ENCODE data around the gene PEX14.

PEX14 gene

DNA sequence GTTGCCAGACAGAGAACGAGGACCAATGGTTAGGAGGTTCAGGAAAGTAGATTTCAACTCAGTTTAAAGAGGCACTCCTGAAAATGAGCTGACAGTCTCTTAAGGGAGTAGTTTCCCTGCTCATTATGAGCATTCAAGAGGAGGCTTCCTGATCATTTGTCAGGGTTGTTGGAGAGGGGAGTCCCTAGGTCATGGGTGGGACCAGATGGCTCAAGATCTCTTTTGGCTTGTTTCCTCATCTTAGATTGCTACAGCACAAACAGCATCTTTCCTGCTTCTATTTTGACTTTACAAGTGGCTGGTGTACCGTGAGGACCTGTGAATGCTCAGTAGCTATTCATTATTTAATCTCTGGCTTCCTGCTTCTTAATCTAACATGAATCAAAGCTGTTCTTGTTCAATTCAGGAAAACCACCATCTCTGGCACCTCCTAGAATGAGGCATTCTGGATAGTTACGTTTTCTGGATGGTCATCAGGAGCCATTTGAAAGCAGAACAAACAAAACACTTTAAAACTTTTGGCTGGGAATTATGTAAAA lies 47.6 kb downstream of the PEX14 start:
- Mint-ChIP-seq H3K27me3 (no peaks in the 10 kb centered on the region), H3K27ac (no peak overlapping the region), H3K9me3 (no peaks in the 10 kb centered on the region), H3K4me3 (no peak overlapping the region), H3K4me1 (peaks cover 38% of the 10 kb centered on the region), H3K36me3 (peaks cover 23% of the 10 kb centered on the region)
- no peak for DNase-seq
- CTCF ChIA-PET, result interaction anchor here (1.4 to 1.9 kb wide), 2 partner anchors 15 to 27 kb away, joined by 4 to 9 read pairs; no protein-coding TSS in a partner anchor

DNA sequence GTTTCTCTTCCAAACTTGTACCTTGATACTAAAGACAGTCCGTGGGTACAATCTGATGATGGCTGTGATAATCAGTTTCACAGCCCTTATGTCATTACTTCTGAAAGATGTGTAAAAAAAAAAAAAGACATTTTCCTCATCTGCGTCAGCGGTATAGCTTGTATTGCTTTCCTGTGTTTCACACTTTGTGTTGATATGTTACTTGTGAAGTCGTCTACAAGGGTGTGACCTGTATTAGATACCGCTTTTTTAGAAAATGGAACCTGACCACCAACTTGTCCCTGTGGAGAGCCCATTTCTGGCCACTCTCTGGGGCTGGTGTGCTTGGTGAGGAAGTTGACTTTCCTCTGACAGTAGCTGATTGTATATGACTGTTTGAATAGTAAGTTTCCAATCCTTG lies 50.5 kb downstream of the PEX14 start:
- DNase-seq, result no peak
- Mint-ChIP-seq H3K4me1 (peaks cover 32% of the 10 kb centered on the region), H3K27me3 (no peaks in the 10 kb centered on the region), H3K27ac (no peak overlapping the region), H3K9me3 (no peaks in the 10 kb centered on the region), H3K36me3 (peaks cover 17% of the 10 kb centered on the region), H3K4me3 (no peak overlapping the region)
- CTCF ChIA-PET, result interaction anchor here (1.3 to 2.2 kb wide), 2 partner anchors 11 to 18 kb away, joined by 3 to 8 read pairs; no protein-coding TSS in a partner anchor

DNA sequence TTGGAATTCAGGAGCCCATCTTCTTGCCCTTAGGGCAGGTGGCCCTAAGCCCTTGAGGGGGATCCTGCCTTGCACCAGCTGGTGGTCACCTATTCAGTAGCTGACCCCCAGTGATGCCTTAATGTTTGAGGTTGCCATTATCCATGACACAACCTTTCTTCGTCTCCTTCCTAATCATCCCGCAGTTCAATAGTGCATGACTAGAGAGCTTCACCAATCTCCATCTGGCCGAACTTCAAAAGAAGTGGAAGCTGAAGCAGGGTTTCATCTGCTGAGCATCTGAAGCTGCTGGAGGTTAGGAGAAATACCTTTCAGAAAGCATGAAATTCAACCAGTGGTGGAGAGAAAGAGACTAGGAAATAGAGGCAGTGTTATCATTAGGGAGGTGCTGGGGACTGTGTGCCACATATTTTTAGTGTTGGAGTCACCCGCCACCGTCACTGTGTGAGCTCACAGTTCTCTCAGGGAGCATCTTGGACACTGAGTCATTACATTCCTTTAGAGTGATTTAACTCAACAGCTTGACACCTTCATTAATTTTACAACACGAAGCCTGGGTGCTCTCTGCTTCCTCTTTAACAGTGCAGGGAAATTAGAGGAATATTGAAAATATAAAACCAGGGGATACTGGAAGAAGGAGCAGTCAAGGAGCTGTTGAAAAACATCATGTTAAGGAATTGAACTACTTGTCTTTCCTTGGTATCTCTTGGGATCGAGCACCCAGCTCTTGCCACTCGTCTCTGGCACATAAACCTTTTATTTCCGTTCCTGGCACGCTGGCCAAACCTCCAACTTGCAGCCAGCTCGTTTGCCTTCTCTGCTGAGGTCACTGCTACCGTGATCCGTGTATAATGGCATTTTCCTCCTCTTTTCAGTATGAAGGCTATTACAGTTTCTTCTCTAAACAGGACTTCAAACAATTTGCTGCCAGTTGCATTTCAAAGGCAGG lies 53.6 kb downstream of the PEX14 start:
- Mint-ChIP-seq H3K9me3 (no peaks in the 10 kb centered on the region), H3K4me1 (peaks cover 3% of the 10 kb centered on the region), H3K36me3 (peaks cover 4% of the 10 kb centered on the region), H3K27ac (no peak overlapping the region), H3K27me3 (no peaks in the 10 kb centered on the region), H3K4me3 (no peak overlapping the region)
- CTCF ChIA-PET, result no interaction called here
- DNase-seq, result no peak

DNA sequence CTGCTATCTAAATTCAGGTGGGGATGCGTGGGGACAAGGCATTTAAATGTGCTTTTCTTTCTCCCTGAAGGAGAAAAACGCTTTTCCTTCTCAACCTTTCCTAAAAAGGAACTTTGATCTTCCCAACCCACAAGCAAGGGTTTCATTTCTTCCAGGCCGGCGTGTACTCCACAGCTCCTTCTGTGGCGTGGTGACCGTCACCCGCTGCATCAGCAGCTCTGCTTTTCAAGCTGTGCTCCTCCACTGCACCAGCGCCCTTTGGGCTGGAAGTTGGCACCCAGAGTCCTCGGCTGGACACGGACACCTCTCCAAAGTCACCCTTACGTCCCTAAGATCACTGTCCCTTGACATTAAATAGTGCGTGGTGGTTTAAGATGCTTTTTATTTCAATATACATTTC lies 54.3 kb downstream of the PEX14 start:
- no peak for DNase-seq
- no peaks in the 10 kb centered on the region for H3K9me3 Mint-ChIP-seq
- H3K27me3 Mint-ChIP-seq, result no peaks in the 10 kb centered on the region
- peaks cover 1% of the 10 kb centered on the region for H3K36me3 Mint-ChIP-seq
- no peak overlapping the region for H3K4me3 Mint-ChIP-seq
- CTCF ChIA-PET, result no interaction called here
- H3K27ac Mint-ChIP-seq, result no peak overlapping the region
- H3K4me1 Mint-ChIP-seq, result peaks cover 3% of the 10 kb centered on the region

DNA sequence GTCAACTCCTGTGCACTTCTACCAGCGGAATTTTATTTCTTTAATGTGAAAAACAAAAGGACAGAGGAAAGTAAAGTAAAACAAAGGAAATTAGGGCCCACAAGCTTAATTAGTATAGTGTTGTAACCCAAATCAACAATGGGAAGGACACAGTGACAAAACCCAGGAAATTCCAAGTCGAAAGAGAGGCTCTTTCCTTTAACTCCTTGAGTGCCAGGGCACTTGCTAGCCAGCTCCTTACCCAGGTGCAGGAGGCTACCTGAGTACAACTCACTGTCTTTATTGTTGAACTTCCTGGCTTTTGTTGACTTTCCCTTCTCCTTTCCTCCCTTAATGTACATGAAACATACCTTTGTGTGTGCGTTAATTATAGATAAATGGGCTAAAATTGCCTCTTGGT lies 55.0 kb downstream of the PEX14 start:
- Mint-ChIP-seq H3K27me3 (no peaks in the 10 kb centered on the region), H3K27ac (no peak overlapping the region), H3K9me3 (no peaks in the 10 kb centered on the region), H3K4me1 (peaks cover 3% of the 10 kb centered on the region), H3K36me3 (no peaks in the 10 kb centered on the region), H3K4me3 (no peak overlapping the region)
- CTCF ChIA-PET, result no interaction called here
- no peak for DNase-seq

DNA sequence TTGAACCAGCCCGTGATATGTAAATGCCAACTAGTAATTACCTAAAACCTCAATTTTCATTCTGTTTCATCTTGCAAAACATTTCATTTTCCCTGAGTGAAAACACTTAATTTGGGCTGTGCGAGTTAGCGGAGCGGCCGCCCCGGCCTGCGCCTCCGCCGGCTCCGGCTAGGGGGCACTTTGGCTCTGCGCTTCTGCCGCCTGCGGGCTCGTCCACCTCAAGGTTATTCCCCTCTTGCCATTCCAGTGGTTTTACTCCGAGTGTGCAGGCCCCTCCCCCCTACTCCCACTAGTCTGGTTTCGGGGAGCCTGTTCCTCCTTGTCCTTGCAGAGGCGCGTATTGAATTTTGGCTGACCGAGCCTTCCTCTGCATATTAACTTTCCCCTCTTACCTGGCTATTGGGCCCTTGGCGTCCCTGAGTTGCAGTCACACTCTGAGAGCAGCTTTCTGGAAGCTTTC lies 55.6 kb downstream of the PEX14 start:
- Mint-ChIP-seq H3K36me3 (no peaks in the 10 kb centered on the region), H3K27me3 (no peaks in the 10 kb centered on the region), H3K4me3 (no peak overlapping the region), H3K4me1 (no peaks in the 10 kb centered on the region), H3K27ac (no peak overlapping the region), H3K9me3 (no peaks in the 10 kb centered on the region)
- no peak for DNase-seq
- CTCF ChIA-PET, result interaction anchor here (0.9 kb wide), 1 partner anchor 10 kb away, joined by 3 read pairs; no protein-coding TSS in a partner anchor

DNA sequence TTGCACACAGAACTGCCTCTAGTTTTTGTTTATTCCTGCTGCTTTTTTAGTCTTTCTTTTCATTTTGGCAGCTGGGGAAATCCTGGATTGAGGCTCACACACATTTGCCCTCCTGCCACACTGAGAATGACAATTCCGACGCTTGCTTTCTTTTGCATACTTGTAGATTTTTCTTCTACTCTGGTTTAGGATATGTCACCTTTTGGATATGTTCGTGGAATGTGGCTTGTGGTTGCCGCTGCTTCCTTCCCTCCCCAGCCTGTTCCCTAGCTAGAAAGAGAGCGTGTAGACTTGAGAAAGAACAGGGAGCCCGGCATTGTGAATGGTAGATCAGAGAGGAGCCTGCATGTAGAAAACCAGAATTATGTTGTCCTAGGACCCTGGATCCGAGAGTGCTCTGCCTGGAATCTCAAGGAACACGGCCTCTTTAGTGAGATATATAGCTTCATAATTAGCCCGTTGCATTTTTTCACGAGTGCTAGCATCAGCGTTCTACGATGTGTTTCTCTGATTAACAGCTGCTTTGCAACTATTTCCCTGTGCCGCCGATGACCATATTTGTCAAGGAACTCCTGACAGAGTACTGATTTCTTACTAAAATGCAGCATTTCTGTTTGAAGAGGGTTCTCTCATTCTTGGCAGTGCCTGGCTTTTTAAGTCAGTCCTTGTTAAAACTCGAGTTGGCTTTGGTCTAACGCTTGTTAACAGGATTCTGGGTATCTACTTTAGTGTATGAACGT lies 56.2 kb downstream of the PEX14 start:
- Mint-ChIP-seq H3K4me3 (no peak overlapping the region), H3K4me1 (no peaks in the 10 kb centered on the region), H3K9me3 (no peaks in the 10 kb centered on the region), H3K27ac (no peak overlapping the region), H3K27me3 (no peaks in the 10 kb centered on the region), H3K36me3 (no peaks in the 10 kb centered on the region)
- DNase-seq, result no peak
- CTCF ChIA-PET, result interaction anchor here (0.9 kb wide), 1 partner anchor 11 kb away, joined by 3 read pairs; no protein-coding TSS in a partner anchor

DNA sequence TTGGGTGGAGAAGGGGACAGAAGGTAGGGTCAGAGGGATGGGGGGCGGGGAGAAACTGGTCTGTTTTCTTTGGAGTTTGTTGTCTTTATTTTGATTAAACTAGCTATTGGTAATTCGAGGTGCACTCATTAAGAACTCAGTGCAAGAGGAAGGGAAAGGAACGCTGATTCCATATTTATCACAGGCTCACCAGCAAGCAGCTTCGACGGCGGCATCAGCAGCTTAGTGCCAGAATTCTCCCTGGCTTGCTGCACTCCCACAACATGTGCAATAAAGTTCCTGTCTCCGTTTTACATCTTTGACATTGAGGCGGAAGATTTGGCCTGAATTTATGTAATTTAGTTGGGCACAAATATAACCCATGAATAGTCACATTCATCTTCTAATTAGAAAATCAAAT lies 57.6 kb downstream of the PEX14 start:
- H3K36me3 Mint-ChIP-seq, result peaks cover 6% of the 10 kb centered on the region
- no peaks in the 10 kb centered on the region for H3K27me3 Mint-ChIP-seq
- H3K9me3 Mint-ChIP-seq, result no peaks in the 10 kb centered on the region
- CTCF ChIA-PET, result no interaction called here
- no peaks in the 10 kb centered on the region for H3K4me1 Mint-ChIP-seq
- no peak for DNase-seq
- H3K27ac Mint-ChIP-seq, result no peak overlapping the region
- H3K4me3 Mint-ChIP-seq, result no peak overlapping the region

DNA sequence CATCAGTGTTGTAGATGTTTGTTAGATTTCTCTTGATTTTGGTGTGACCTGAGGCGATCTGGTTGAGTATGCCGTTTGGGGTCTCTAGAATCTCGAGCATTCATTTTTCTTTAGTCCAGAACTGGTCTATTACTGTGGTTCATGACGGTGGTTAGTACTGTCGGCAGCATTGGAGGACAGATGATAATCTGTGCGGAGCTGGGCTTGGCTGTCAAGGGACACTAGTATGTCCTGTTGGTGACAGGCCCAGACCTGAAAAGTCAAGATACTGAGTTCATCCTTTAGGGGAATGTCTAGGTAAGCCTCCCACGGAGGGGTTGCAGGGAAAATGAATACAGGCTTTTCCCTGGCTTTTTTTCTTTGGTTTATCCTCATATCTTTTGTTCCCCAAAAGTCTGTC lies 59.8 kb downstream of the PEX14 start:
- Mint-ChIP-seq H3K27me3 (no peaks in the 10 kb centered on the region), H3K27ac (no peak overlapping the region), H3K4me3 (no peak overlapping the region), H3K4me1 (peaks cover 3% of the 10 kb centered on the region), H3K9me3 (no peaks in the 10 kb centered on the region), H3K36me3 (peaks cover 13% of the 10 kb centered on the region)
- no peak for DNase-seq
- CTCF ChIA-PET, result no interaction called here

DNA sequence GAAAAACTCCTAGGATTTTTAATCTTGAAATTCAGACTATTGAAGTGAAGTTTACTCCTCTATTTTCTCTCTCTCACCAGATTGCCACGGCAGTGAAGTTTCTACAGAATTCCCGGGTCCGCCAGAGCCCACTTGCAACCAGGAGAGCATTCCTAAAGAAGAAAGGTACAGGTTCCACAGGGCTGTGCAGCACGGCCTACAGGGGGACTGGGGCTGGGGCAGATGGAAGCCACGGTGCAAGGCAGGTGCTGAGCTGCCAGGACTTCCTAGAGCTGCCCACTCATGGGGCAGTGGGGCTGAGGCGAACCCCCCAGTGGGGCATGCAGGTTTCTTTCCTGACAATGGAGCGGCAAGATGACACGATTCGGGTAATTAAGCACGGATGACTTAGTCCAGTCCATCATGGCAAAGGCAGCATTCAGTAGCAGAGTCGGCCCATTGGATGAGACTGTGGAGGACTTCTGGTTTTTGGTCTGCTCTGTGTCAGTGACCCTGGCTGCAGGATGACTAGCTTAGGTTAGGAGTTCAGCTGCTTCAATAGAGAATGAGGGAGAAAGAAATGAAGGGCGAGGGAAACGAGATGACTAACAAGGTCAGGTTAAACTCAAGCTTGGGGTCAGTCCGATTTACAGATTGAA lies 61.5 kb downstream of the PEX14 start:
- Mint-ChIP-seq H3K36me3 (peaks cover 16% of the 10 kb centered on the region), H3K4me1 (peaks cover 9% of the 10 kb centered on the region), H3K9me3 (no peaks in the 10 kb centered on the region), H3K4me3 (no peak overlapping the region), H3K27ac (no peak overlapping the region), H3K27me3 (no peaks in the 10 kb centered on the region)
- DNase-seq, result no peak
- CTCF ChIA-PET, result interaction anchor here (0.7 kb wide), 1 partner anchor 11 kb away, joined by 3 read pairs; no protein-coding TSS in a partner anchor

DNA sequence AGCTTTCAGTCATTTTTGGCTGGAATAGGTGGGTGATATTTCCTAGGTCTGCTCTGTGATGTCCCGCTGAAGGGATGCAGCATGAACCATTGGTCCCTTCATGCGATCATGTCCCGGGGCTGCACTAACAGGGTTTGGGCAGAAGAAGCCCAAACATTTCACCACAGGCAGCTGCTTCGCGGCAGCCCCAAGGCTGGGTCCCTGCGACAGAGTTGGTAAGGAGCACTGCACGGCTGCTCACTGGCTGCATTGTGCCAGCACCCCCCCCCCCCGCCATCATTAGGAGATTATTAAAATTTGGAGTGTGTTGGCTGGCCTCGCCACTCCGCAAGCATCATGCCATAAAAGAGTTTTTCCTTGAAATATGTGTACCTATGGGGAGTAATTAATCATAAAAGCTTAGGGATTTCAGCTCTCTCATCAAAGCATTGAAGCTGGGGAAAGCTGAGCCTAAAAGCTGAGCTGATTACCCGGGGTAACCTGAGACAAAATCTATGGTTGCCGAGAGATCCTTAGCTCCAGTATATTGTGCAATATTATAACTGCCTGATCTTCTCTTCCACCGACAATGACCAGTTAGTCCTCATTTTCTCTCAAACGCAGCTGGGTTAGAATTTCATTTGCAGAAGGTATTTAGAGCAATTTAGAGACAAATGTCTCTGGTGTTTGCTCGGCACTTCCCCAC lies 62.5 kb downstream of the PEX14 start:
- H3K4me1 Mint-ChIP-seq, result peaks cover 9% of the 10 kb centered on the region
- H3K4me3 Mint-ChIP-seq, result no peak overlapping the region
- H3K36me3 Mint-ChIP-seq, result peaks cover 18% of the 10 kb centered on the region
- no peak for DNase-seq
- H3K27ac Mint-ChIP-seq, result no peak overlapping the region
- no peaks in the 10 kb centered on the region for H3K9me3 Mint-ChIP-seq
- CTCF ChIA-PET, result interaction anchor here (0.6 to 0.7 kb wide), 2 partner anchors 12 to 24 kb away, joined by 3 read pairs; no protein-coding TSS in a partner anchor
- no peaks in the 10 kb centered on the region for H3K27me3 Mint-ChIP-seq

DNA sequence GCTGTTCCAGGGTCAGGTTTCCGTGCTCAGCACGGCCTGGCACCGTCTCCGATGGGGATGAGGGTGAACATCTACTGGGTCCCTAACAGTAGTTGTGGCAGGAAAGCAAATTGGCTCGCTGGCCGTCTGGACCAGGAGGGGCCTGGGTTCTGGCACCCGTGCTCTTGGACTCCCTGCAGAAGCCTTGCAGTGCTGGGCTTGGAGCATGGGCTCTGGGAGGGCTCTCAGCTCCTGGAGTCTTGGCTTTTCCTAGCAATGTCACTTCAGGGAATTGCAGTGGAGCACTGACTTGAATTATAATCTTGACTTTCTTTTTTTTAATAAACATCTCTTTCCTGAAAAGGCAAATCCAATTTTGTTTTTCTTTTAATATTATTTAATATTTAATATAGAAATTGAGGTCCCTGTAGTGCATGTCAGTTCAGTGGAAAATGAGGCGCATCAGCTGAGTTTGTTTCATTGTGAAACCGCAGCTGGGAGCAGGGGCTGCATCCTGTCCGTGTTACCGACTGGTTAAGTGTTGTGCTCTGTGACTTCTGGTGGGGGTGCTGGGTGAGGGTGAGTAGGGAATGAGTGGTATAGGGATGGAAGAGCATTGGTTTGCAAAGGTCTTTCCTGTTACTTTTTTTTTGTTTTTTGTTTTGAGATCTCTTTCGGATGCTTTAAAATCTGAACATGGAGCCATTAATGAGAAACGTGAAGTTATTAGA lies 64.1 kb downstream of the PEX14 start:
- CTCF ChIA-PET, result no interaction called here
- H3K27me3 Mint-ChIP-seq, result no peaks in the 10 kb centered on the region
- H3K36me3 Mint-ChIP-seq, result peaks cover 25% of the 10 kb centered on the region
- peaks cover 21% of the 10 kb centered on the region for H3K4me1 Mint-ChIP-seq
- no peak overlapping the region for H3K27ac Mint-ChIP-seq
- H3K4me3 Mint-ChIP-seq, result no peak overlapping the region
- no peak for DNase-seq
- H3K9me3 Mint-ChIP-seq, result no peaks in the 10 kb centered on the region

DNA sequence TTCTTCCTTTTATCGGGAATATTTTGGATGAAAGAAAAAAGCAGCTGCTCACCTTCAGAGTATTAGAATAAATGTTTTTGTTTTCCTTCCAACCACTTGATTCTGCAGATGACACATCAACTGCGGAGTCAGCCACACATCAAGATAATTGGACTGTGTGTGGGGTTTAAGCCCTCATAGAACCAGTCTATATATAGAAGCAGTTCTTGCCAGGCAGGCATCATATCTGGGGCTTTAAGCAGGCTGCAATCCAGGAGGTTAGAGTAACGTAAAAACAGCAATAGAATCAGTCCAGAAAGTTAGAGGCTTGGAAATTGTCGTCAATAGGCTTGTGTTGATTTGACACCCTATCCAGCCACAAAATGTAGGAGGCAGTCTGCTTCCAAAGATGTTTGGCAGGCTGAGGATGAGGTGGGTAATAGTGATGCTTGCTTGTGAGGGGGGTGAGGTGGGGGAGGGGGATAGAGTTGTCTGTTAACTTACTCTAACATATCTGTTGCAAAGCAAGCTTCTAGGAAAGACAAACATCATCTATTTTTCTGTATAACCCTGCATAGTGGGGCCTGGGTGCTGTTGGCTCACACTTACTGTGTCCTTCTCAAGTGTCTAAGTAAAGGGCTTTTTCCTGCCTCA lies 64.8 kb downstream of the PEX14 start:
- Mint-ChIP-seq H3K27ac (no peak overlapping the region), H3K27me3 (no peaks in the 10 kb centered on the region), H3K36me3 (peaks cover 25% of the 10 kb centered on the region), H3K9me3 (no peaks in the 10 kb centered on the region), H3K4me1 (peaks cover 28% of the 10 kb centered on the region), H3K4me3 (no peak overlapping the region)
- DNase-seq, result no peak
- CTCF ChIA-PET, result no interaction called here

Data from activated naive CD4-positive, alpha-beta T cell treated with anti-CD3 and anti-CD28 coated beads, Interleukin-2, amount 10 ng/mL, durations not matched to agents 7 days and 5 days (primary cell).